Gastrocnemius medialis (tissue), 4 donors: ENCODE measurements around the gene GREB1. TPM values are rescaled to one million over a fixed set of nuclear protein-coding genes. Genes with fewer than 3 reads are reported as not detected.

Source experiments
- ATAC-seq, 2 donors: fragments of 150-250 bp; one replicate each; pipeline ENCODE4 v1.9.1; 2016
- DNase-seq, 2 donors: peaks; one replicate each; pipeline ENCODE4 v3.0.0-alpha.2; 2019
- H3K27ac ChIP-seq, 4 donors: fragments of 200-600 bp; sonication (generic); 1 replicate in 1 of 4; 2 replicates in 3 of 4; pipeline ENCODE4 v1.5.1; 2016 to 2018; ENCODE audit warnings: mild to moderate bottlenecking in 2 of 4, moderate library complexity in 1 of 4
- H3K27me3 ChIP-seq, 3 donors: fragments of 200-600 bp; sonication (generic) in 2 of 3; 1 replicate in 1 of 3; 2 replicates in 2 of 3; pipeline versions ENCODE4 v1.5.1 to v1.6.0; 2016 to 2019; ENCODE audit warnings: mild to moderate bottlenecking in 1 of 3, moderate library complexity in 1 of 3
- H3K36me3 ChIP-seq, 2 donors: fragments of 200-600 bp; sonication (generic) in 1 of 2; one replicate each; pipeline ENCODE4 v1.5.1; 2017 to 2018
- H3K4me1 ChIP-seq, 2 donors: fragments of 200-600 bp; sonication (generic) in 1 of 2; one replicate each; pipeline ENCODE4 v1.5.1; 2016 to 2017; ENCODE audit warnings: mild to moderate bottlenecking in 2 of 2
- H3K4me3 ChIP-seq, 4 donors: fragments of 200-600 bp; sonication (generic) in 3 of 4; 1 replicate in 1 of 4; 2 replicates in 3 of 4; pipeline ENCODE4 v1.5.1; 2016 to 2019; ENCODE audit warnings: mild to moderate bottlenecking in 2 of 4
- H3K9me3 ChIP-seq, 3 donors: fragments of 200-600 bp; sonication (generic) in 2 of 3; 1 replicate in 1 of 3; 2 replicates in 2 of 3; pipeline ENCODE4 v1.5.1; 2016 to 2019
- CTCF ChIP-seq, 5 experiments: fragments of 450-650 bp in 3 of 5; fragments of 200-600 bp in 2 of 5; sonication (generic) in 2 of 5; IDR thresholded peaks in 4 of 5; conservative IDR thresholded peaks in 1 of 5; 1 replicate in 4 of 5; 2 replicates in 1 of 5; pipeline ENCODE4 v1.5.1; 2016 to 2019; ENCODE audit warnings: antibody characterized with exemption in 5 of 5, mild to moderate bottlenecking in 3 of 5, moderate library complexity in 3 of 5
- POLR2A ChIP-seq, 2 donors: fragments of 450-650 bp; IDR thresholded peaks; one replicate each; pipeline ENCODE4 v1.6.1; 2017; ENCODE audit warnings: antibody characterized with exemption in 2 of 2, mild to moderate bottlenecking in 2 of 2, moderate library complexity in 2 of 2
- in situ Hi-C, 4 donors: fragments of 200-750 bp; cut with MboI; loops; one replicate each; pipeline versions ENCODE4 v1.15.0 to v1.8.0; 2017; ENCODE audit warnings: low sequenced_read_pairs in 4 of 4
- intact Hi-C: fragments of 100-400 bp; cut with DNase I; formaldehyde crosslinking; loops from one replicate; pipeline ENCODE4 v1.15.1; 2023; ENCODE audit warnings: low total_unique reads
- total RNA-seq, 4 donors: library from RNA; depleted of rRNA; stranded (reverse); fragments of >200 nt; gene quantifications; one replicate each; pipeline versions ENCODE4 v1.1.0 to v1.2.3, GENCODE V29; 2016

GREB1 gene
- total RNA-seq, 4 donors from 2014 or later = 1.7 to 9.3 (median 2.6) TPM

DNA sequence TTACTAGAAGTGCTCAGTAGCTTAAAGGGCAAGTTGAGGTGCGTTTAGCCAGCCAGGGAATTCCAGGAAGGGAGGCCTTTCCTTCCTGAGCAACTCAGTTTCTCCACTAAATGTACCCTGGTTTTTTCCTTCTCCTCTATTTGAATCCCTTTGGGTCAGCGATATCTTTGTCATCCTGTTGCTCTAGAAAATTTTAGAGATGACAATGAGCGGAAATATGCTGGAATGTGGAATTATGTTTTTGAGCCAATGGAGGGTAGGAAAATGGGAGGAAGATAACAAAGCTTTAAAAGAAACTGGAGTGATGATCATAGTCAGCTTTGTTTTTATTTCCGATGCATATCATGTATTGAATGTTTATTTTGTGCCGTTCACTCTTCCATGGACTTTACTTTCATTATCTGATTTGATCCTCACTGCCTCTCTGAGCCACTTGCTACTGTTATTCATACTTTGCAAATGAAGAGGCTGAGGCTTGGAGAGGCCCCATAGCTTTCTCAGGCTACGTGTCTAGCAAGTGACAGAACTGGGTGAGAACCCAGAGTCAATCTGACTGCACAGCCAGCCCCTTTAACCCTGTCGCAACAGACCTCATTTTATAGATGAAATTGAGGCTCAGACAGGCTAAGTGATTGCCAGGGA lies 68.8 kb downstream of the GREB1 start:
- intact Hi-C loops = no loop called here
- no peak overlapping the region for H3K27ac ChIP-seq
- DNase-seq (no peak), ATAC-seq (no peak)
- in situ Hi-C loops = no loop called here
- peaks cover 9 to 11% of the 10 kb centered on the region in 2 donors for H3K4me1 ChIP-seq
- no peak for TF ChIP-seq POLR2A (IDR thresholded peaks at IDR 0.05)
- TF ChIP-seq CTCF (IDR thresholded peaks at IDR 0.05 in 4 of 5, conservative IDR thresholded peaks at IDR 0.05 in 1 of 5) = no peak
- H3K4me3 ChIP-seq = no peak overlapping the region
- H3K27me3 ChIP-seq = no peaks in the 10 kb centered on the region
- no peaks in the 10 kb centered on the region for H3K36me3 ChIP-seq
- no peaks in the 10 kb centered on the region for H3K9me3 ChIP-seq

GRCh38 chr2:11610624-11611242 lies 76.9 kb downstream of the GREB1 start:
- Histone ChIP-seq H3K36me3 (no peaks in the 10 kb centered on the region), H3K4me3 (no peak overlapping the region), H3K27ac (no peak overlapping the region), H3K27me3 (no peaks in the 10 kb centered on the region), H3K9me3 (no peaks in the 10 kb centered on the region), H3K4me1 (no peaks in the 10 kb centered on the region)
- in situ Hi-C loops (no loop called here), intact Hi-C loops (no loop called here)
- ATAC-seq (no peak), DNase-seq (no peak)
- TF ChIP-seq POLR2A (IDR thresholded peaks at IDR 0.05) = no peak
- no peak for TF ChIP-seq CTCF (IDR thresholded peaks at IDR 0.05 in 4 of 5, conservative IDR thresholded peaks at IDR 0.05 in 1 of 5)

DNA sequence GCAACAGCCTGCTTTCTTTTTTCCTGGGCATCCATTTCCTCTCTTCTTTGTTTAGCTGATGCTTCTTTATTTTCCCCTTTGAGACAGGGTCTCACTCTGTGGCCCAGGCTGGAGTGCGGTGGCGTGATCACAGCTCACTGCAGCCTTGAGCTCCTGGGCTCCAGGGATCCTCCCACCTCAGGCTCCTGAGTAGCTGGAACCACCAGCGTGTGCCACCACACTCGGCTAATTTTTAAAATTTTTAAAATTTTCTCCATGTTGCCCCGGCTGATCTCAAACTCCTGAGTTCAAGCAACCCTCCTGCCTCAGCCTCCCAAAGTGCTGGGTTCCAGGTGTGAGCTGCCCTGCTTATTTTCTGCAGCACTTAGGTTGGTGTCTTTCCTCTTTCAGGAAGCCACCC lies 77.4 kb downstream of the GREB1 start:
- TF ChIP-seq POLR2A (IDR thresholded peaks at IDR 0.05) (no peak), CTCF (IDR thresholded peaks at IDR 0.05 in 4 of 5, conservative IDR thresholded peaks at IDR 0.05 in 1 of 5) (no peak)

DNA sequence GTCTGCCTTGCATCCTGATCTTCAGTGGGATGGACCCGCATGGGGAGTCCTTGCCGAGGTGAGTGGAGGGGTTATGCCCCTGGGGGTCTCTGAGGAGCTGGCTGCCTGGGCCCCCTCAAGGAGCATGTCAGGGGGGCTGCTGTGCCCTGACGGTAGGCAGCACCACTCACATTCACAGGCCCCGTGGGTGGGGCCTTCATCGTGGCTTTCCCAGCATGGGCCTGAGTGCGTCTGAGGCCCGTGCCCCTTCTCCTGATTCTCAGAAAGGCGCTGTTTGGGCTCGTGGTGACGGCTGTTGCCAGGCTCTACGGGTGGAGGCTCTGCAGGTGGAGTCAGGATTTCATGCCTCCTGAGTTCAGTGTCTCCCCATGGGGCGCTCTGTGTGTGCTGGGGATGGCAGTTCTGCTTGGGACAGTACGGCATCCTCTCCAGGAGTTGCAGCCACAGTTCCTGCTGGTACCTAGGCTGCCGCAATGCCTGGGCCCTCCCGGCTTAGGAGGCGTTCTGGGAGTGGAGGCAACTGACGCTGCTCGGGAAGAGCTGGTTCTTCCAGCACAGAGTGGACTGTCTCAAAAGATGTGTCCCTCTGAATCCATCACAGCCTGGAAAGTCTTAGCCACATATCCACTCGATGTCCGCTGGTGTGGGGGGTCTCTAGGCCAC lies 78.8 kb downstream of the GREB1 start:
- Histone ChIP-seq H3K9me3 (no peaks in the 10 kb centered on the region), H3K27me3 (no peaks in the 10 kb centered on the region), H3K36me3 (no peaks in the 10 kb centered on the region), H3K4me1 (no peaks in the 10 kb centered on the region), H3K4me3 (no peak overlapping the region), H3K27ac (no peak overlapping the region)
- DNase-seq = no peak
- intact Hi-C loops = no loop called here
- in situ Hi-C loops = no loop called here
- TF ChIP-seq CTCF (IDR thresholded peaks at IDR 0.05 in 4 of 5, conservative IDR thresholded peaks at IDR 0.05 in 1 of 5) = no peak
- TF ChIP-seq POLR2A (IDR thresholded peaks at IDR 0.05) = no peak
- ATAC-seq = no peak

More for the DNA sequence above, 77.4 kb downstream of the GREB1 start:
- no peaks in the 10 kb centered on the region for H3K27me3 ChIP-seq
- H3K4me3 ChIP-seq = no peak overlapping the region
- no peaks in the 10 kb centered on the region for H3K36me3 ChIP-seq
- DNase-seq = no peak
- no peak overlapping the region for H3K27ac ChIP-seq
- ATAC-seq = no peak
- in situ Hi-C loops (no loop called here), intact Hi-C loops (no loop called here)
- H3K9me3 ChIP-seq = no peaks in the 10 kb centered on the region
- no peaks in the 10 kb centered on the region for H3K4me1 ChIP-seq
